Endothelial cell of umbilical vein (primary cell): ENCODE measurements around the gene LCN12. TPM values are rescaled to one million over a fixed set of nuclear protein-coding genes. Genes with fewer than 3 reads are reported as not detected.

Source experiments
- BruUV-seq: library from RNA; stranded (reverse); fragments of 400-500 nt; replicated peaks from 2 replicates; lab custom pipeline; 2021; lab: Mats Ljungman, UMichigan
- CTCF ChIA-PET: fragments of 300-600, 350-600 bp; sonication (Branson Sonifier 250); formaldehyde crosslinking; loops from one replicate; lab custom pipeline; 2021; ENCODE audit warnings: antibody characterized with exemption, inconsistent platforms; lab: Charles Lee
- POLR2A ChIA-PET: fragments of 300-600, 350-600 bp; sonication (Branson Sonifier 250); formaldehyde crosslinking; loops from one replicate; lab custom pipeline; 2021; ENCODE audit warnings: antibody characterized with exemption, inconsistent platforms; lab: Charles Lee
- DNase-seq: peaks from one replicate; pipeline ENCODE4 v3.0.0-alpha.2; 2011; ENCODE audit warnings: low read depth, low spot score
- FAIRE-seq: peaks from 2 replicates; lab custom pipeline; 2011; peaks lifted over from hg19 to GRCh38; lab: Jason Lieb, UNC
- H2AFZ ChIP-seq: 2 replicates; pipeline ENCODE4 v1.6.0; 2012; ENCODE audit warnings: low read depth, low read length, control low read depth, inconsistent platforms
- H3K27ac ChIP-seq: 2 replicates; pipeline ENCODE4 v1.5.1; 2011; ENCODE audit warnings: low read depth, mild to moderate bottlenecking, control low read depth, low read length, moderate library complexity; ENCODE audit not compliant: insufficient read depth
- H3K27me3 ChIP-seq, 2 experiments: 2 replicates each; pipeline versions ENCODE4 v1.6.0 to v1.6.1; 2011; ENCODE audit warnings: low read length in 2 of 2, mixed read lengths in 1 of 2; ENCODE audit not compliant: control insufficient read depth in 2 of 2, insufficient read depth in 2 of 2
- H3K36me3 ChIP-seq, 2 experiments: 2 replicates in 1 of 2; 3 replicates in 1 of 2; pipeline ENCODE4 v1.5.1; 2011; ENCODE audit warnings: low read length in 2 of 2, mild to moderate bottlenecking in 1 of 2, moderate library complexity in 1 of 2; ENCODE audit not compliant: control insufficient read depth in 2 of 2, insufficient read depth in 2 of 2; ENCODE audit errors: extremely low read depth in 1 of 2
- H3K4me1 ChIP-seq: 3 replicates; pipeline ENCODE4 v1.5.1; 2011; ENCODE audit warnings: mild to moderate bottlenecking, low read length; ENCODE audit not compliant: control insufficient read depth, insufficient read depth; ENCODE audit errors: extremely low read depth
- H3K4me2 ChIP-seq: 2 replicates; pipeline ENCODE4 v1.6.1; 2011; ENCODE audit warnings: low read length, control low read depth, mixed read lengths; ENCODE audit not compliant: insufficient read depth
- H3K4me3 ChIP-seq, 3 experiments: fragments of 200-600 bp in 1 of 3; sonication (generic), shearing (Covaris generic) in 1 of 3; replicated peaks in 1 of 3; 2 replicates each; pipeline ENCODE4 v1.5.1; 2011 to 2016; ENCODE audit warnings: control low read depth in 3 of 3, low read length in 3 of 3, mild to moderate bottlenecking in 2 of 3, inconsistent platforms in 1 of 3, low read depth in 1 of 3, moderate library complexity in 1 of 3; ENCODE audit not compliant: insufficient read depth in 1 of 3
- H3K79me2 ChIP-seq: 2 replicates; pipeline ENCODE4 v1.6.0; 2012; ENCODE audit warnings: low read length, inconsistent platforms; ENCODE audit not compliant: control insufficient read depth, insufficient read depth
- H3K9ac ChIP-seq: replicated peaks from 2 replicates; pipeline ENCODE3; 2011; ENCODE audit warnings: low read length, control low read depth; ENCODE audit not compliant: insufficient read depth; ENCODE audit errors: extremely low read depth
- H3K9me1 ChIP-seq: replicated peaks from 3 replicates; pipeline ENCODE4 v1.6.0; 2011; ENCODE audit warnings: mild to moderate bottlenecking, low read length; ENCODE audit not compliant: control insufficient read depth, insufficient read depth; ENCODE audit errors: extremely low read depth
- H3K9me3 ChIP-seq: replicated peaks from 2 replicates; pipeline ENCODE4 v1.5.1; 2012; ENCODE audit warnings: low read length, inconsistent platforms; ENCODE audit not compliant: control insufficient read depth, insufficient read depth
- H4K20me1 ChIP-seq: replicated peaks from 2 replicates; pipeline ENCODE3; 2011; ENCODE audit warnings: mild to moderate bottlenecking, low read length; ENCODE audit not compliant: control insufficient read depth, insufficient read depth; ENCODE audit errors: extremely low read depth
- EZH2 ChIP-seq: IDR thresholded peaks from 2 replicates; pipeline ENCODE4 v1.6.1; 2012; ENCODE audit warnings: borderline replicate concordance, low read depth, mild to moderate bottlenecking, moderate library complexity, low read length, inconsistent platforms; ENCODE audit not compliant: severe bottlenecking
- FOS ChIP-seq: IDR thresholded peaks from 2 replicates; pipeline ENCODE4 v1.6.1; 2011; ENCODE audit warnings: mild to moderate bottlenecking, low read length, moderate library complexity, borderline replicate concordance; ENCODE audit not compliant: insufficient read depth
- GATA2 ChIP-seq: IDR thresholded peaks from 2 replicates; pipeline ENCODE4 v1.7.0; 2011; ENCODE audit warnings: low read depth, mild to moderate bottlenecking, moderate library complexity, mixed read lengths, low read length; ENCODE audit not compliant: insufficient read length, insufficient read depth
- JUN ChIP-seq: IDR thresholded peaks from 2 replicates; pipeline ENCODE4 v1.6.1; 2011; ENCODE audit warnings: borderline replicate concordance, low read depth; ENCODE audit not compliant: insufficient read length, insufficient read depth
- dilution Hi-C: fragments of 300-500 bp; cut with MboI; formaldehyde crosslinking; loops from one replicate; pipeline ENCODE4 v1.15.0; 2019; ENCODE audit warnings: low sequenced_read_pairs; ENCODE audit not compliant: extremely low pct_ligation_motif_present
- intact Hi-C: fragments of 100-400 bp; cut with micrococcal nuclease; formaldehyde crosslinking; loops from one replicate; pipeline ENCODE4 v1.10.0; 2022
- polyA plus RNA-seq, 4 experiments: library from polyadenylated mRNA; depleted of rRNA in 3 of 4; stranded (reverse) in 3 of 4; unstranded in 1 of 4; fragments of >200 nt; gene quantifications; 2 replicates each; pipeline versions ENCODE4 v1.2.1 to v1.2.3, GENCODE V29; 2011 to 2012; ENCODE audit warnings: missing spikeins in 1 of 4
- total RNA-seq: library from RNA; stranded (reverse); gene quantifications from 2 replicates; pipeline ENCODE4 v1.2.3, GENCODE V29; 2021
- TF ChIP-seq, protein P1 (sequence below), 2 donors: IDR thresholded peaks; 1 replicate in 1 of 2; 2 replicates in 1 of 2; pipeline ENCODE4 v1.5.1; 2011; ENCODE audit warnings: low read length in 2 of 2, mild to moderate bottlenecking in 2 of 2, moderate library complexity in 2 of 2, control low read depth in 1 of 2, inconsistent platforms in 1 of 2, low read depth in 1 of 2; ENCODE audit not compliant: insufficient read depth in 1 of 2; ENCODE audit errors: extremely low read depth in 1 of 2

LCN12 gene
- total and polyA plus RNA-seq, 2 donors (not counting 3 experiments of a cell fraction or from before 2014, with no cell fraction given), result 0.35 to 0.52 TPM

GRCh38 chr9:136925414-136926153 is 26.5 kb upstream of the LCN12 start:
- no peaks in the 10 kb centered on the region for H4K20me1 ChIP-seq

GRCh38 chr9:136926154-136926704 is 25.8 kb upstream of the LCN12 start:
- Histone ChIP-seq H3K4me1 (peaks cover 12% of the 10 kb centered on the region), H2AFZ (no peak overlapping the region), H3K27me3 (no peaks in the 10 kb centered on the region), H3K79me2 (no peaks in the 10 kb centered on the region), H3K36me3 (peaks cover 0 to 14% of the 10 kb centered on the region in 2 experiments), H3K4me2 (no peak overlapping the region), H3K27ac (no peak overlapping the region), H4K20me1 (no peaks in the 10 kb centered on the region), H3K9ac (no peak overlapping the region), H3K9me1 (no peaks in the 10 kb centered on the region), H3K9me3 (no peaks in the 10 kb centered on the region), H3K4me3 (no peak overlapping the region)
- CTCF ChIA-PET, result interaction anchor here (1.1 to 1.8 kb wide), 2 partner anchors 12 to 40 kb away, joined by 3 to 6 read pairs; no protein-coding TSS in a partner anchor
- POLR2A ChIA-PET, result no interaction called here
- TF ChIP-seq, protein P1, sequence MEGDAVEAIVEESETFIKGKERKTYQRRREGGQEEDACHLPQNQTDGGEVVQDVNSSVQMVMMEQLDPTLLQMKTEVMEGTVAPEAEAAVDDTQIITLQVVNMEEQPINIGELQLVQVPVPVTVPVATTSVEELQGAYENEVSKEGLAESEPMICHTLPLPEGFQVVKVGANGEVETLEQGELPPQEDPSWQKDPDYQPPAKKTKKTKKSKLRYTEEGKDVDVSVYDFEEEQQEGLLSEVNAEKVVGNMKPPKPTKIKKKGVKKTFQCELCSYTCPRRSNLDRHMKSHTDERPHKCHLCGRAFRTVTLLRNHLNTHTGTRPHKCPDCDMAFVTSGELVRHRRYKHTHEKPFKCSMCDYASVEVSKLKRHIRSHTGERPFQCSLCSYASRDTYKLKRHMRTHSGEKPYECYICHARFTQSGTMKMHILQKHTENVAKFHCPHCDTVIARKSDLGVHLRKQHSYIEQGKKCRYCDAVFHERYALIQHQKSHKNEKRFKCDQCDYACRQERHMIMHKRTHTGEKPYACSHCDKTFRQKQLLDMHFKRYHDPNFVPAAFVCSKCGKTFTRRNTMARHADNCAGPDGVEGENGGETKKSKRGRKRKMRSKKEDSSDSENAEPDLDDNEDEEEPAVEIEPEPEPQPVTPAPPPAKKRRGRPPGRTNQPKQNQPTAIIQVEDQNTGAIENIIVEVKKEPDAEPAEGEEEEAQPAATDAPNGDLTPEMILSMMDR (IDR thresholded peaks at IDR 0.05; ENCODE audit: extremely low read depth in 1 of 2, insufficient read depth in 1 of 2, low read depth in 1 of 2, low read length in 2 of 2), result peak in 1 of 2 donors; percentile 16
- no peak for TF ChIP-seq JUN
- no peak for DNase-seq
- intact Hi-C loops (no loop called here), dilution Hi-C loops (loop anchor here (25.0 kb wide), 1 partner anchor 114 kb away; the partner anchor contains the start of gene RABL6)
- no peak for FAIRE-seq
- no TSS peak for BruUV-seq

More at GRCh38 chr9:136925414-136926153, 26.5 kb upstream of the LCN12 start:
- Histone ChIP-seq H3K9me1 (no peaks in the 10 kb centered on the region), H3K4me3 (no peak overlapping the region), H3K9me3 (no peaks in the 10 kb centered on the region), H3K36me3 (peaks cover 0 to 19% of the 10 kb centered on the region in 2 experiments), H3K4me1 (peaks cover 12% of the 10 kb centered on the region), H3K27ac (no peak overlapping the region), H3K9ac (no peak overlapping the region), H3K4me2 (no peak overlapping the region), H3K27me3 (no peaks in the 10 kb centered on the region), H3K79me2 (no peaks in the 10 kb centered on the region), H2AFZ (no peak overlapping the region)
- POLR2A ChIA-PET, result no interaction called here
- no peak for DNase-seq
- TF ChIP-seq FOS, result no peak
- no peak for TF ChIP-seq GATA2
- no peak for TF ChIP-seq EZH2
- intact Hi-C loops, result no loop called here
- dilution Hi-C loops, result loop anchor here (25.0 kb wide), 1 partner anchor 113 kb away; the partner anchor contains the start of gene RABL6
- no TSS peak for BruUV-seq
- CTCF ChIA-PET, result interaction anchor here (1.1 to 1.8 kb wide), 2 partner anchors 13 to 40 kb away, joined by 3 to 6 read pairs; no protein-coding TSS in a partner anchor
- FAIRE-seq, result no peak
